Suprapubic skin (tissue), 4 donors: ENCODE results near the gene DNPH1.

ENCODE experiments used
- CTCF ChIP-seq, 2 donors: fragments of 200-600 bp in 1 of 2; fragments of 450-650 bp in 1 of 2; sonication (generic) in 1 of 2; IDR thresholded peaks; one replicate each; pipeline ENCODE4 v1.5.1; 2016 to 2019; ENCODE audit warnings: antibody characterized with exemption in 2 of 2, mild to moderate bottlenecking in 1 of 2, moderate library complexity in 1 of 2
- EP300 ChIP-seq: sonication (generic); formaldehyde crosslinking; IDR thresholded peaks from one replicate; pipeline ENCODE4 v1.6.1; 2017; ENCODE audit warnings: antibody characterized with exemption
- POLR2A ChIP-seq, 2 donors: fragments of 450-650 bp; IDR thresholded peaks; one replicate each; pipeline ENCODE4 v1.6.1; 2017; ENCODE audit warnings: antibody characterized with exemption in 2 of 2, mild to moderate bottlenecking in 2 of 2, moderate library complexity in 2 of 2
- POLR2AphosphoS5 ChIP-seq, 3 donors: sonication (generic); formaldehyde crosslinking; IDR thresholded peaks; one replicate each; pipeline ENCODE4 v1.6.1; 2017; ENCODE audit warnings: antibody characterized with exemption in 3 of 3

GRCh38 chr6:43239054-43239453, 9.8 kb upstream of the DNPH1 start:
- TF ChIP-seq CTCF (IDR thresholded peaks at IDR 0.05), result no peak
- no peak for TF ChIP-seq EP300
- no peak for TF ChIP-seq POLR2AphosphoS5 (IDR thresholded peaks at IDR 0.05)
- TF ChIP-seq POLR2A (IDR thresholded peaks at IDR 0.05), result no peak
